CD4-positive, alpha-beta memory T cell (primary cell): ENCODE data around the gene POLR1E. TPM values are rescaled to one million over a fixed set of nuclear protein-coding genes. Genes with fewer than 3 reads are reported as not detected.

Experiments used
- CTCF ChIA-PET: fragments of 350-600 bp; sonication (Branson Sonifier 250); formaldehyde crosslinking; loops from one replicate; lab custom pipeline; 2021; ENCODE audit warnings: inconsistent platforms; ENCODE audit not compliant: partially characterized antibody; lab: Charles Lee
- POLR2A ChIA-PET: fragments of 350-600 bp; sonication (Branson Sonifier 250); formaldehyde crosslinking; loops from one replicate; lab custom pipeline; 2021; ENCODE audit not compliant: partially characterized antibody; lab: Charles Lee
- DNase-seq, 5 donors: peaks; one replicate each; pipeline versions ENCODE4 v3.0.0 to v3.0.0-alpha.2; 2020 to 2022; ENCODE audit warnings: mixed read lengths in 1 of 5
- H3K27ac ChIP-seq: one replicate; pipeline ENCODE4 v1.7.0; 2013; ENCODE audit warnings: low read depth, low read length
- H3K27me3 ChIP-seq: 2 replicates; pipeline ENCODE4 v1.7.0; 2013; ENCODE audit warnings: mild to moderate bottlenecking, low read length, moderate library complexity; ENCODE audit not compliant: insufficient read depth
- H3K36me3 ChIP-seq: 2 replicates; pipeline ENCODE4 v1.7.0; 2013; ENCODE audit warnings: mild to moderate bottlenecking, low read length, moderate library complexity; ENCODE audit not compliant: insufficient read depth
- H3K4me1 ChIP-seq: 2 replicates; pipeline ENCODE4 v1.7.0; 2013; ENCODE audit warnings: mild to moderate bottlenecking, low read length, moderate library complexity; ENCODE audit not compliant: insufficient read depth
- H3K4me3 ChIP-seq, 2 donors: one replicate each; pipeline ENCODE4 v1.7.0; 2013; ENCODE audit warnings: low read length in 2 of 2, mild to moderate bottlenecking in 1 of 2
- H3K9me3 ChIP-seq, 2 donors: one replicate each; pipeline ENCODE4 v1.7.0; 2013; ENCODE audit warnings: low read length in 2 of 2, control low read depth in 1 of 2; ENCODE audit not compliant: control insufficient read depth in 1 of 2
- H3K27ac Mint-ChIP-seq, 7 donors: one replicate each; pipeline ENCODE4 v1.8.0; 2020 to 2021; ENCODE audit warnings: mixed read lengths in 7 of 7, mild to moderate bottlenecking in 6 of 7, inconsistent platforms in 3 of 7, moderate library complexity in 3 of 7
- H3K27me3 Mint-ChIP-seq, 2 donors: one replicate each; pipeline ENCODE4 v1.8.0; 2020 to 2021; ENCODE audit warnings: mixed read lengths in 2 of 2
- H3K36me3 Mint-ChIP-seq, 2 donors: one replicate each; pipeline ENCODE4 v1.8.0; 2020 to 2021; ENCODE audit warnings: mixed read lengths in 2 of 2, inconsistent platforms in 1 of 2, mild to moderate bottlenecking in 1 of 2
- H3K4me1 Mint-ChIP-seq, 4 donors: one replicate each; pipeline ENCODE4 v1.8.0; 2020 to 2021; ENCODE audit warnings: mixed read lengths in 4 of 4, mild to moderate bottlenecking in 1 of 4
- H3K4me3 Mint-ChIP-seq, 8 donors: one replicate each; pipeline ENCODE4 v1.8.0; 2020 to 2021; ENCODE audit warnings: mixed read lengths in 8 of 8, mild to moderate bottlenecking in 7 of 8, moderate library complexity in 6 of 8, inconsistent platforms in 3 of 8
- H3K9me3 Mint-ChIP-seq, 8 donors: one replicate each; pipeline ENCODE4 v1.8.0; 2020 to 2021; ENCODE audit warnings: mixed read lengths in 8 of 8, mild to moderate bottlenecking in 5 of 8, inconsistent platforms in 3 of 8, moderate library complexity in 1 of 8
- intact Hi-C: fragments of 100-400 bp; cut with micrococcal nuclease; formaldehyde crosslinking; loops from one replicate; pipeline ENCODE4 v1.15.1; 2023
- polyA plus RNA-seq, 2 donors: library from polyadenylated mRNA; unstranded; fragments of 300-500 nt; fragmentation: Illumina TruSeq; gene quantifications; one replicate each; pipeline ENCODE4 v1.2.3, GENCODE V29; 2021
- total RNA-seq, 2 experiments: library from RNA; stranded (reverse); gene quantifications; one replicate each; pipeline ENCODE4 v1.2.3, GENCODE V29; 2021

POLR1E gene
- total and polyA plus RNA-seq, 4 experiments from 2014 or later = 12.2 to 38.2 (median 29.5) TPM

- CTCF ChIA-PET = no interaction called here
Observed at GRCh38 chr9:37550781-37551180, 65.0 kb downstream of the POLR1E start.

GRCh38 chr9:37551468-37551867 lies 65.7 kb downstream of the POLR1E start:
- Histone ChIP-seq H3K27ac (no peak overlapping the region), H3K4me3 (no peak overlapping the region), H3K36me3 (no peaks in the 10 kb centered on the region), H3K4me1 (no peaks in the 10 kb centered on the region), H3K27me3 (no peaks in the 10 kb centered on the region), H3K9me3 (no peaks in the 10 kb centered on the region)
- no peak overlapping the region for H3K4me3 Mint-ChIP-seq
- H3K9me3 Mint-ChIP-seq = no peaks in the 10 kb centered on the region
- intact Hi-C loops = no loop called here
- H3K27ac Mint-ChIP-seq = no peak overlapping the region
- ChIA-PET CTCF (no interaction called here), POLR2A (no interaction called here)
- no peaks in the 10 kb centered on the region for H3K36me3 Mint-ChIP-seq
- no peak for DNase-seq
- H3K27me3 Mint-ChIP-seq = no peaks in the 10 kb centered on the region
- peaks cover 0 to 6% (median 2%) of the 10 kb centered on the region in 4 donors for H3K4me1 Mint-ChIP-seq

More at GRCh38 chr9:37550781-37551180, 65.0 kb downstream of the POLR1E start:
- Histone ChIP-seq H3K9me3 (no peaks in the 10 kb centered on the region), H3K27ac (no peak overlapping the region), H3K27me3 (no peaks in the 10 kb centered on the region), H3K4me3 (no peak overlapping the region), H3K4me1 (no peaks in the 10 kb centered on the region), H3K36me3 (no peaks in the 10 kb centered on the region)
- intact Hi-C loops = no loop called here
- no peak for DNase-seq
- Mint-ChIP-seq H3K27me3 (no peaks in the 10 kb centered on the region), H3K27ac (peak overlapping the region in 1 of 7 donors; percentile 74), H3K4me1 (peaks cover 0 to 6% (median 2%) of the 10 kb centered on the region in 4 donors), H3K36me3 (no peaks in the 10 kb centered on the region), H3K9me3 (no peaks in the 10 kb centered on the region), H3K4me3 (no peak overlapping the region)
- POLR2A ChIA-PET = no interaction called here

GRCh38 chr9:37551888-37552287 lies 66.1 kb downstream of the POLR1E start:
- Histone ChIP-seq H3K4me1 (no peaks in the 10 kb centered on the region), H3K4me3 (no peak overlapping the region), H3K27me3 (no peaks in the 10 kb centered on the region), H3K36me3 (no peaks in the 10 kb centered on the region), H3K27ac (no peak overlapping the region), H3K9me3 (no peaks in the 10 kb centered on the region)
- intact Hi-C loops = no loop called here
- Mint-ChIP-seq H3K27ac (peak overlapping the region in 2 of 7 donors; percentile 0 to 18), H3K9me3 (no peaks in the 10 kb centered on the region), H3K4me3 (no peak overlapping the region), H3K36me3 (no peaks in the 10 kb centered on the region), H3K27me3 (no peaks in the 10 kb centered on the region), H3K4me1 (peaks cover 0 to 6% (median 2%) of the 10 kb centered on the region in 4 donors)
- DNase-seq = no peak
- ChIA-PET POLR2A (no interaction called here), CTCF (no interaction called here)

Other genes starting within 250 kb of the POLR1E start
- gene GRHPR, start 63.3 kb upstream of the POLR1E start, total RNA-seq = 10 to 100 TPM; 57.2 TPM
- 100 to 1,000 TPM in 1 of 2 donors, 10 to 100 TPM in 1; 69.2 to 106 TPM for gene GRHPR, start 63.3 kb upstream of the POLR1E start, polyA plus RNA-seq
- 10 to 100 TPM; 16.2 to 16.4 TPM for gene ZBTB5, start 20.5 kb upstream of the POLR1E start, total RNA-seq
- 1 to 10 TPM in 1 of 2 donors, under 1 TPM in 1; 0.29 to 1.5 TPM for gene ZBTB5, start 20.5 kb upstream of the POLR1E start, polyA plus RNA-seq
- 1 to 10 TPM; 5.5 to 6.1 TPM for gene FBXO10, start 90.4 kb downstream of the POLR1E start, total RNA-seq
- 1 to 10 TPM; 3.2 to 4.9 TPM for gene FBXO10, start 90.4 kb downstream of the POLR1E start, polyA plus RNA-seq
- gene TOMM5, start 106.6 kb downstream of the POLR1E start, total RNA-seq = 10 to 100 TPM; 48.2 to 51.1 TPM
- gene TOMM5, start 106.6 kb downstream of the POLR1E start, polyA plus RNA-seq = 100 to 1,000 TPM; 201 to 226 TPM
- not detected for gene FRMPD1, start 165.0 kb downstream of the POLR1E start, total RNA-seq
- not detected for gene FRMPD1, start 165.0 kb downstream of the POLR1E start, polyA plus RNA-seq